ENCODE measurements around the gene AGMAT. TPM values are rescaled to one million over a fixed set of nuclear protein-coding genes. Genes with fewer than 3 reads are reported as not detected.

Gene AGMAT
- total and polyA plus RNA-seq, 2 of the 13 experiments (the other 11 are each of a cell fraction or from before 2014, with no cell fraction given): 59.1 to 174 TPM

DNA sequence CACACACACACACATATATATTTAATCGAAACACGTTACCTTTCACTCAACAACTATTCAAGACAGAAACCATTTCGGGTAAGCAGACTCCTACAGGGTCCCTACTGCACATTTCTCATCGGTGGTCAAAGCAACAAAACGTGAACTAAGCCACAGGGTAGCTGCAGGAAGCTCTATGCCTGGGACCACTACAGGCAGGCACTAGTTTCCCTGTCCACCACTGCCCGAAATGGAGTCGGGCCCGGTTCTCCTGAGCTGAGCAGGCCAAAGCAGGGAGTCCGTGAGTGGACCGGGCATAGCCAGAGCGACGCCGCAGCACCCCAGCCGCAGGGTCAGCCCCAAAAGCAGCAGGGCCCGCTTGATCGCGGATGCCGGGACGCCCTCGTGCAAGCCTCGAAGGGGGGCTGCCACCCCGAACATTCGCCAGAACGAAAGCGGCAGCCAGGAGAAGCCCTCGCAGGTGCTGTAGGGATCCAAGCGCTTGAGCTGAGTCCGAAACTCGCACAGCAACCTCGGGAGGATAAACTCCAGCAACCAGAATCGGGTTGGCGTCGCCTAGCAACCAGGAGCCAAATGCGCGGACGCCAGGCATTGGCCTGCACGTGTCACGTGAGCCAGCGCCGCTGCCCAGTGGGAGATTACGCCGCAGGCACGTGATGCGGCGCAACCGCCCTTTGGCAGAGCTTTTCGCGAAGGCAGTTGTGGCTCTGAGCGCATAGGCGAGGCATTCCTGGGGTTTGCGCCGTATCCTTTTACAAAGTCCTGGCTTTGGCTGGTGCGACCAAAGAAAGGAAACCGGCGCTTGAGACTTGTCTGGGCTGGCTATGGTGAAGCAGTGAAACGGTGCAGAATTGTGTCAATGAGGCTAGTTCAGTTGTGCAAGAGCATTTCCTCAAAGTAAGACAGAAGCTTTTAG, 18.5 kb upstream of the AGMAT start (continued):
- TF ChIP-seq ZBTB40 (IDR thresholded peaks at IDR 0.05) (no peak), ZBTB40 (CRISPR knock-in tag; IDR thresholded peaks at IDR 0.05) (peak; percentile 78), MXI1 (IDR thresholded peaks at IDR 0.05; ENCODE audit: borderline replicate concordance, low read depth, low read length) (peak; percentile 84; the same call in 2 of the 3 replicates), NR2F1 (CRISPR knock-in tag; IDR thresholded peaks at IDR 0.05) (no peak), ZBTB26 (CRISPR knock-in tag; IDR thresholded peaks at IDR 0.05; ENCODE audit: borderline replicate concordance) (peak; percentile 77)
- TF ChIP-seq, protein P1, sequence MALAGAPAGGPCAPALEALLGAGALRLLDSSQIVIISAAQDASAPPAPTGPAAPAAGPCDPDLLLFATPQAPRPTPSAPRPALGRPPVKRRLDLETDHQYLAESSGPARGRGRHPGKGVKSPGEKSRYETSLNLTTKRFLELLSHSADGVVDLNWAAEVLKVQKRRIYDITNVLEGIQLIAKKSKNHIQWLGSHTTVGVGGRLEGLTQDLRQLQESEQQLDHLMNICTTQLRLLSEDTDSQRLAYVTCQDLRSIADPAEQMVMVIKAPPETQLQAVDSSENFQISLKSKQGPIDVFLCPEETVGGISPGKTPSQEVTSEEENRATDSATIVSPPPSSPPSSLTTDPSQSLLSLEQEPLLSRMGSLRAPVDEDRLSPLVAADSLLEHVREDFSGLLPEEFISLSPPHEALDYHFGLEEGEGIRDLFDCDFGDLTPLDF (CRISPR knock-in tag; IDR thresholded peaks at IDR 0.05): peak; percentile 23; the same call in 1 of the 2 replicates
- TF ChIP-seq, protein P2, sequence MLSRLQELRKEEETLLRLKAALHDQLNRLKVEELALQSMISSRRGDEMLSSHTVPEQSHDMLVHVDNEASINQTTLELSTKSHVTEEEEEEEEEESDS (CRISPR knock-in tag; IDR thresholded peaks at IDR 0.05; ENCODE audit: borderline replicate concordance): no peak
- TF ChIP-seq, protein P3, sequence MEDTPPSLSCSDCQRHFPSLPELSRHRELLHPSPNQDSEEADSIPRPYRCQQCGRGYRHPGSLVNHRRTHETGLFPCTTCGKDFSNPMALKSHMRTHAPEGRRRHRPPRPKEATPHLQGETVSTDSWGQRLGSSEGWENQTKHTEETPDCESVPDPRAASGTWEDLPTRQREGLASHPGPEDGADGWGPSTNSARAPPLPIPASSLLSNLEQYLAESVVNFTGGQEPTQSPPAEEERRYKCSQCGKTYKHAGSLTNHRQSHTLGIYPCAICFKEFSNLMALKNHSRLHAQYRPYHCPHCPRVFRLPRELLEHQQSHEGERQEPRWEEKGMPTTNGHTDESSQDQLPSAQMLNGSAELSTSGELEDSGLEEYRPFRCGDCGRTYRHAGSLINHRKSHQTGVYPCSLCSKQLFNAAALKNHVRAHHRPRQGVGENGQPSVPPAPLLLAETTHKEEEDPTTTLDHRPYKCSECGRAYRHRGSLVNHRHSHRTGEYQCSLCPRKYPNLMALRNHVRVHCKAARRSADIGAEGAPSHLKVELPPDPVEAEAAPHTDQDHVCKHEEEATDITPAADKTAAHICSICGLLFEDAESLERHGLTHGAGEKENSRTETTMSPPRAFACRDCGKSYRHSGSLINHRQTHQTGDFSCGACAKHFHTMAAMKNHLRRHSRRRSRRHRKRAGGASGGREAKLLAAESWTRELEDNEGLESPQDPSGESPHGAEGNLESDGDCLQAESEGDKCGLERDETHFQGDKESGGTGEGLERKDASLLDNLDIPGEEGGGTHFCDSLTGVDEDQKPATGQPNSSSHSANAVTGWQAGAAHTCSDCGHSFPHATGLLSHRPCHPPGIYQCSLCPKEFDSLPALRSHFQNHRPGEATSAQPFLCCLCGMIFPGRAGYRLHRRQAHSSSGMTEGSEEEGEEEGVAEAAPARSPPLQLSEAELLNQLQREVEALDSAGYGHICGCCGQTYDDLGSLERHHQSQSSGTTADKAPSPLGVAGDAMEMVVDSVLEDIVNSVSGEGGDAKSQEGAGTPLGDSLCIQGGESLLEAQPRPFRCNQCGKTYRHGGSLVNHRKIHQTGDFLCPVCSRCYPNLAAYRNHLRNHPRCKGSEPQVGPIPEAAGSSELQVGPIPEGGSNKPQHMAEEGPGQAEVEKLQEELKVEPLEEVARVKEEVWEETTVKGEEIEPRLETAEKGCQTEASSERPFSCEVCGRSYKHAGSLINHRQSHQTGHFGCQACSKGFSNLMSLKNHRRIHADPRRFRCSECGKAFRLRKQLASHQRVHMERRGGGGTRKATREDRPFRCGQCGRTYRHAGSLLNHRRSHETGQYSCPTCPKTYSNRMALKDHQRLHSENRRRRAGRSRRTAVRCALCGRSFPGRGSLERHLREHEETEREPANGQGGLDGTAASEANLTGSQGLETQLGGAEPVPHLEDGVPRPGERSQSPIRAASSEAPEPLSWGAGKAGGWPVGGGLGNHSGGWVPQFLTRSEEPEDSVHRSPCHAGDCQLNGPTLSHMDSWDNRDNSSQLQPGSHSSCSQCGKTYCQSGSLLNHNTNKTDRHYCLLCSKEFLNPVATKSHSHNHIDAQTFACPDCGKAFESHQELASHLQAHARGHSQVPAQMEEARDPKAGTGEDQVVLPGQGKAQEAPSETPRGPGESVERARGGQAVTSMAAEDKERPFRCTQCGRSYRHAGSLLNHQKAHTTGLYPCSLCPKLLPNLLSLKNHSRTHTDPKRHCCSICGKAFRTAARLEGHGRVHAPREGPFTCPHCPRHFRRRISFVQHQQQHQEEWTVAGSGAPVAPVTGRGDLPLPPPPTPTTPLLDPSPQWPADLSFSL (CRISPR knock-in tag; IDR thresholded peaks at IDR 0.05): no peak
